H1 (cell line): ENCODE data around the gene GFI1B. TPM values are rescaled to one million over a fixed set of nuclear protein-coding genes. Genes with fewer than 3 reads are reported as not detected.

Experiments used
- ATF2 ChIP-seq: IDR thresholded peaks from 2 replicates; pipeline ENCODE4 v1.6.1; 2012; ENCODE audit warnings: low read length, inconsistent platforms
- KDM1A ChIP-seq: fragments of 200-600, 300-600 bp; sonication (generic); IDR thresholded peaks from 2 replicates; pipeline ENCODE4 v1.7.1; 2016; ENCODE audit warnings: mild to moderate bottlenecking, low read length, borderline replicate concordance
- polyA plus RNA-seq, 7 experiments: library from polyadenylated mRNA; depleted of rRNA in 3 of 7; stranded (reverse) in 5 of 7; unstranded in 2 of 7; fragments of >200 nt in 5 of 7; fragments of 200-250 nt in 2 of 7; gene quantifications; 1 replicate in 5 of 7; 2 replicates in 1 of 7; 4 replicates in 1 of 7; pipeline versions ENCODE4 v1.2.1 to v1.2.3, GENCODE V29; 2011 to 2013; ENCODE audit warnings: missing spikeins in 2 of 7, mixed read lengths in 2 of 7
- total RNA-seq: library from RNA; stranded (reverse); fragmentation: NEBNext Ultra II Directional; extraction: Animal tissue kit (Norgen Biotek cat#: 25700); gene quantifications from 2 replicates; pipeline ENCODE4 v1.2.1, GENCODE V29; 2021

GFI1B gene
- total and polyA plus RNA-seq, 2 of the 8 experiments (the other 6 are each of a cell fraction or from before 2014, with no cell fraction given), result 0.09 to 0.11 TPM

GRCh38 chr9:132986114-132986513 lies 7.6 kb downstream of the GFI1B start (continued):
- TF ChIP-seq ATF2, result no peak
- no peak for TF ChIP-seq KDM1A
